ENCODE data around the gene ANGPTL2. TPM values are rescaled to one million over a fixed set of nuclear protein-coding genes. Genes with fewer than 3 reads are reported as not detected.
"Not testable (repeated sequence)": the region's sequence is repeated elsewhere in the genome, so short reads cannot be mapped to it uniquely, and the experiment has no call there.

ANGPTL2 gene
- polyA plus RNA-seq, 1 donor, result 15.5 TPM

DNA sequence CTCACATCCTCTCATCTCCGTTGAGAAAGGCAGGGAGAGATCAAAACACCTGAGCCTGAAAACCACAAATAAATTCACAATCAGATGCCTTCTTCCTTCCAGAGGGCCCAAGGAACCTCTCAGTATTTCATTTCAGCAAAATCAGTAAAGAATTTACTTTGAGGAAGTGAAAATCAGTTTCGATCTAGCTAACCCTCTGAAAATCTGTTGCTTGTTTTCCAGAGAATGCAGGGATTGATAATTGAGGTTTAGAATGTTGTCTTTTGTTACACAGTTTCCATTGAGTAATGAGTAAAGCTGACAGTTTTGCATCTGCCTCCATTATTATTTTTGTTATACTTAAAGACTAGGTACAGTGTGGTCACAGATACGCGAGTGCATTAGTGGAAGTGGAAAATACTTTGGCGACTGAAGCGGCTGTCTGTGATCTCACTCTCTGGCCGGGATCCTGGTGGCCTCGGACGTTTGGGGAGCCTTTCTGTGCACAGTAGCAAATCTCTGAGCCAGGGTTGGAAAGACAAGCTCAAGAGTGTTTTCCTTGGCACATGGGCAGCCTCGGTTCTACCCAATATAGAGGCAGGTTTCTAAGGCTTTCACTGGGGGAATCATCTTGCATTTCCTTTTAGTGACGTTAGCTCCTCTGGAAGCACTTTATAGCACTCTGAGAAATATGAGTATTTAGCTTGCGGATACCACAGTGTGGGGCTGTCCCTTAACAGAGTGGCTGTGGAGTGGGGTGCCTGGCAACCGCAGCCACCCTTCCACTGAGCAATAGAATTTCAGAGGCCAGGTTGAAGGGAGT, 32.2 kb upstream of the ANGPTL2 start:
- DNase-seq, result no peak
- Histone ChIP-seq H3K36me3 (ENCODE audit: control insufficient read depth, insufficient read depth, low read length) (no peaks in the 10 kb centered on the region), H3K27ac (ENCODE audit: low read length) (peak overlapping the region; percentile 26), H3K27me3 (ENCODE audit: control insufficient read depth, insufficient read depth, low read length) (no peaks in the 10 kb centered on the region), H3K4me3 (ENCODE audit: low read length) (no peak overlapping the region), H3K9me3 (ENCODE audit: control insufficient read depth, low read depth, low read length) (no peaks in the 10 kb centered on the region), H3K4me1 (ENCODE audit: control insufficient read depth, insufficient read depth, low read length) (peaks cover 9% of the 10 kb centered on the region)
- no CpG with 5 or more reads among the region's 13 CpGs for WGBS (ENCODE audit: insufficient coverage, low lambda C conversion rate)

DNA sequence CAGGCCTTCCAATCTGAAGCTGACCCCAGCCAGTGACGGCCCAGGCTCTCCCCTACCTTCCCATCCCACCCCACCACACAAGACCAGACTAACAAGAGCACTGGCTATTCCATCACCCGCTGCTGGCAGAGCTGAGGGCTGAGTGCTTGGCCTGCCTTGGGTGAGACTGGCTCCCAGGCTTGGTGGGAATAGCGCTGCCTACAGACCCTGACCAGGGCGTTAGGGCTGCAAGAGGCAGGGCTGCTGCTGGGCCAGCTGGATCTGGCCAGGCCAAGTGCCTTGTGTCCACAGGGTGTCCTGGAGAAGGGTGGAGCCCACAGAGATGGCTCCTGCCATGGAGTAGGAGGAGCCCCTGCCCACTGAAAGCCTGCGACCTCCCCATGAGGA, 31.6 kb upstream of the ANGPTL2 start:
- H3K36me3 ChIP-seq (ENCODE audit: control insufficient read depth, insufficient read depth, low read length), result peaks cover under 1% of the 10 kb centered on the region
- H3K4me3 ChIP-seq (ENCODE audit: low read length), result no peak overlapping the region
- no peak for DNase-seq
- H3K27ac ChIP-seq (ENCODE audit: low read length), result no peak overlapping the region
- peaks cover 6% of the 10 kb centered on the region for H3K4me1 ChIP-seq (ENCODE audit: control insufficient read depth, insufficient read depth, low read length)
- no peaks in the 10 kb centered on the region for H3K9me3 ChIP-seq (ENCODE audit: control insufficient read depth, low read depth, low read length)
- H3K27me3 ChIP-seq (ENCODE audit: control insufficient read depth, insufficient read depth, low read length), result no peaks in the 10 kb centered on the region
- WGBS (ENCODE audit: insufficient coverage, low lambda C conversion rate), result no CpG with 5 or more reads among the region's 5 CpGs

DNA sequence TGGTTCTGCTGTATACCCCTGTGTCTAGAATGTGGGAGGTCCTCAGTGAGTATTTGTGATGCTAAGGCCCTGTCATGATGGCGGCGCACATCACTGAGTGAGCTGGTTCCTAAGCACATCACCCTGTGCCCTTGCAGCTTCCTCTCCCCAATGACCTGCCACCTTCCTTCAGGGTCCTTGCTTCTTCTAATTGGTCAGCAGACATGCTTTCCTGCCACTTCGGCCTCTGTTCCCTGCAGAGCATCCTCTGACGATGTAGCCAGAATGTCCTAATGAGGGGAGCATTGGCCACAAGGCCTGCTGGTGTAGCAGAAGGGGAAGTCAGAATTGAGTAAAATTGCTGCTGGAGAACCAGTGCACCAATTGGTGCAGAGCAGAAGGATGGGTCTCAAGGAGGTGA, 31.1 kb upstream of the ANGPTL2 start:
- H3K27ac ChIP-seq (ENCODE audit: low read length), result no peak overlapping the region
- WGBS (ENCODE audit: insufficient coverage, low lambda C conversion rate), result no CpG with 5 or more reads among the region's 4 CpGs
- H3K9me3 ChIP-seq (ENCODE audit: control insufficient read depth, low read depth, low read length), result no peaks in the 10 kb centered on the region
- H3K4me1 ChIP-seq (ENCODE audit: control insufficient read depth, insufficient read depth, low read length), result peaks cover 3% of the 10 kb centered on the region
- H3K4me3 ChIP-seq (ENCODE audit: low read length), result no peak overlapping the region
- DNase-seq, result no peak
- H3K36me3 ChIP-seq (ENCODE audit: control insufficient read depth, insufficient read depth, low read length), result peaks cover 2% of the 10 kb centered on the region
- no peaks in the 10 kb centered on the region for H3K27me3 ChIP-seq (ENCODE audit: control insufficient read depth, insufficient read depth, low read length)

DNA sequence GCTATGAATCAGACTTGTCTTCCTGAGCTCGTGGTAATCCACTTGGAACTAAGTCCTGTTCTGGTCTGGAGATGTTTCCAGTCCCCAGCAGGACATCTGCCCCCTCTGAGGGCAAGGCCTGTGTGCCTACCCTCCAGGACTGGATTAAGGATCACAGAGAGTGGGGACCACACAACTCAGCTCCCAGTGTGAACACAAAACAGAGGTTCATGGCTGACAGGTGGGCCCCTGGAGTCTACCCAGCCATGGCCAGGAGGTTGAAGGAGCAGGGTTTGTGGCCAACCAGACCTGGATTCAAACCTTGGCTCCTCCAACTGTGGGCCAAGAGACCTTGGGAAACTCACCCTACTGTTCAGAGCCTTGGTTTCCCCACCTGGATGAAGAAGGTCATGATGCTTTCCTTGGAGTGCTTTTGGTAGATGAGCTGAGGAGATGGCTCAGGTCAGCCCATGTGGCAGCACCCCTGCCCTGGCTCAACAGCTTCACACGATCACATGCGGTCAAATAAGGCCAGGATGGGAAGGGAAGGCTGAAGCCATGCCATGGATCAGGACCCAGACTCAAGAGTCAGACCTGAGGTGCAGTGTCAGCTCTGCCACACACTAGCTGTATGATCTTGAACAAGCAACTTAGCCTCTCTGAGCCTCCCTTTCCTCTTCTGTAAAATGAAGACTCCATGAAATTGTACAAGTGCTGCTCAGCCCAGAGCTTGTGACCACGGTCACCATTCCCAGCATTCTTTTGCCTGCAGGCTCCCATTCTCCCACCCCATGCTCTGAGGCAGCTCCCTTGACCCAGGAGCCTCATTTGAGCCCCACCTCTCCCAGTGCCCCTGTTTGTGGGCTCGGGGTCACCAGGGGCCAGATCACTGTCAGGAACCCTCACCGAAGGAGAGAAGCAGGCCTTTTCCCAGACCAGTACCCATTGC, 27.3 kb upstream of the ANGPTL2 start:
- WGBS (ENCODE audit: insufficient coverage, low lambda C conversion rate), result no CpG with 5 or more reads among the region's 6 CpGs
- Histone ChIP-seq H3K27me3 (ENCODE audit: control insufficient read depth, insufficient read depth, low read length) (no peaks in the 10 kb centered on the region), H3K4me1 (ENCODE audit: control insufficient read depth, insufficient read depth, low read length) (peaks cover 3% of the 10 kb centered on the region), H3K9me3 (ENCODE audit: control insufficient read depth, low read depth, low read length) (no peaks in the 10 kb centered on the region), H3K4me3 (ENCODE audit: low read length) (no peak overlapping the region), H3K27ac (ENCODE audit: low read length) (no peak overlapping the region), H3K36me3 (ENCODE audit: control insufficient read depth, insufficient read depth, low read length) (peaks cover 2% of the 10 kb centered on the region)
- no peak for DNase-seq

DNA sequence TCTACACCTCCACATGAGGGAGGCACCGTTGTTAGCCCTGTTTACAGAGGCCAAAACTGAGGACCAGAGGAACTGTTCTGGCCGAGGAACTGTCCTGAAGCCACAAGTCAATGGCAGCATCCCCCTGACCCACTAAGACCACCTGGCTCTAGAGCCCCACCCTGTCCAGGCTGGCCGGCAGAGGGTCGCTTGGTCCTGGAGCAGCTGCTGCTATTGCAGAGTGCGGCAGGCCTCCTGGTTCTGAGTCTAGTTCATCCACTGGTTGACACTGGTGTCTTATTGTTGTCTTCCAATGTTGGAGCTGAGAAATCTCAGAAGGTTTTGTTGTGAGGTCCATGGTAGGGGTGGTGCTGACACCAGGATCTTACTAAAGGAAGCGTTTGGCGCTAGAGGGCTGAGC, 26.6 kb upstream of the ANGPTL2 start:
- Histone ChIP-seq H3K9me3 (ENCODE audit: control insufficient read depth, low read depth, low read length) (no peaks in the 10 kb centered on the region), H3K27me3 (ENCODE audit: control insufficient read depth, insufficient read depth, low read length) (no peaks in the 10 kb centered on the region), H3K4me1 (ENCODE audit: control insufficient read depth, insufficient read depth, low read length) (peaks cover under 1% of the 10 kb centered on the region), H3K4me3 (ENCODE audit: low read length) (no peak overlapping the region), H3K36me3 (ENCODE audit: control insufficient read depth, insufficient read depth, low read length) (peaks cover 2% of the 10 kb centered on the region), H3K27ac (ENCODE audit: low read length) (no peak overlapping the region)
- WGBS (ENCODE audit: insufficient coverage, low lambda C conversion rate), result no CpG with 5 or more reads among the region's 7 CpGs
- no peak for DNase-seq

DNA sequence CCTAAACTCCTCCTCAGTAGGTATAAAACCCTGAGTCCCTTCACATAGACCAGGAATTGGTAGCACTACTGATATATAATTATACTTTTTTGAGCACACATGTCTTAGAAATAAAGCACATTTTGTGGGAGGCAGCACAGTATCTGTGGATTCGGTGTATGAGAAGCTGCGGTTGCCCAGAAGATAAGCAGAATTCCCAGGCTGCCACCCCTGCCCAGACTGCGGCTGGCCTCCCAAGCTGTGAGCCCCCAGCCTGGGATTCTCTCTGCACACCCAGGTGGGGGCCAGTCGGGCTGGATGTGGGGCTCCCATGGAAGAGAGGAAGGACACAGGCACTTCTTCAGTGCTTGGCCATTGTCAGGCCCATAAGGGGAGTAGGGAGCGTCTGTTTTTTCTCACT, 25.6 kb upstream of the ANGPTL2 start:
- no peaks in the 10 kb centered on the region for H3K9me3 ChIP-seq (ENCODE audit: control insufficient read depth, low read depth, low read length)
- no CpG with 5 or more reads among the region's 5 CpGs for WGBS (ENCODE audit: insufficient coverage, low lambda C conversion rate)
- peaks cover 2% of the 10 kb centered on the region for H3K36me3 ChIP-seq (ENCODE audit: control insufficient read depth, insufficient read depth, low read length)
- H3K27me3 ChIP-seq (ENCODE audit: control insufficient read depth, insufficient read depth, low read length), result no peaks in the 10 kb centered on the region
- H3K27ac ChIP-seq (ENCODE audit: low read length), result no peak overlapping the region
- H3K4me1 ChIP-seq (ENCODE audit: control insufficient read depth, insufficient read depth, low read length), result no peaks in the 10 kb centered on the region
- no peak overlapping the region for H3K4me3 ChIP-seq (ENCODE audit: low read length)
- DNase-seq, result no peak

DNA sequence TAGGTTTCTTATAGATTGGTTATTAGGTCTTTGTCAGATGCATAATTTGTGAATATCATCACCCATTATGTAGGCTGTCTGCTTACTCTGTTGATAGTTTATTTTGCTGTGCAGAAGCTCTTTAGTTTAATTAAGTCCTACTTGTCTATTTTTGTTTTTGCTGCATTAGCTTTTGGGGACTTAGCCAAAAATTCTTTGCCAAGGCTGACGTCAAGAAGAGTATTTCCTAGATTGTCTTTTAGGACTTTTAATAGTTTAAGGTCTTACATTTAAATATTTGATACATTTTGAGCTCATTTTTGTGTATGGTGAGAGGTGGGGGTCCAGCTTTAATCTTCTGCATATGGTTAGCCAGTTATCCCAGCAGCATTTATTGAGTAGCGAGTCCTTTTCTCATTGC, 24.8 kb upstream of the ANGPTL2 start:
- H3K9me3 ChIP-seq (ENCODE audit: control insufficient read depth, low read depth, low read length), result no peaks in the 10 kb centered on the region
- no peak for DNase-seq

DNA sequence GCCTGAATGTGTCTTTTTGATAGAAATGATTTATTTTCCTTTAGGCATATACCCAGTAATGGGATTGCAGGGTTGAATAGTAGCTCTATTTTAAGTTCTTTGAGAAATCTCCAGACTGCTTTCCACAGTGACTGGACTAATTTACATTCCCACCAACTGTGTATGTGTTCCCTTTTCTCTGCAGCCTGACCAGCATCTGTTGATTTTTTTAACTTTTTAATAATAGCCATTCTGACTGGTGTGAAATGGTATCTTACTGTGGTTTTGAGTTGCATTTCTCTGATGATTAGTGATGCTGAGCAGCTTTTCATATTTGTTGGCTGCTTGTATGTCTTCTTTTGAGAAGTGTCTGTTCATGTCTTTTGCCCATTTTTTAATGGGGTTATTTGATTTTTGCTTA, 24.4 kb upstream of the ANGPTL2 start:
- H3K9me3 ChIP-seq (ENCODE audit: control insufficient read depth, low read depth, low read length); DNase-seq; H3K4me1 ChIP-seq (ENCODE audit: control insufficient read depth, insufficient read depth, low read length); H3K36me3 ChIP-seq (ENCODE audit: control insufficient read depth, insufficient read depth, low read length); H3K27ac ChIP-seq (ENCODE audit: low read length); H3K4me3 ChIP-seq (ENCODE audit: low read length); H3K27me3 ChIP-seq (ENCODE audit: control insufficient read depth, insufficient read depth, low read length): not testable (repeated sequence)

More for the DNA sequence above, 24.8 kb upstream of the ANGPTL2 start:
- Histone ChIP-seq H3K4me3 (ENCODE audit: low read length) (no peak overlapping the region), H3K27me3 (ENCODE audit: control insufficient read depth, insufficient read depth, low read length) (no peaks in the 10 kb centered on the region), H3K27ac (ENCODE audit: low read length) (no peak overlapping the region), H3K4me1 (ENCODE audit: control insufficient read depth, insufficient read depth, low read length) (no peaks in the 10 kb centered on the region), H3K36me3 (ENCODE audit: control insufficient read depth, insufficient read depth, low read length) (peaks cover 2% of the 10 kb centered on the region)
- WGBS (ENCODE audit: insufficient coverage, low lambda C conversion rate), result 86% methylated on average over 1 of the region's 2 CpGs

DNA sequence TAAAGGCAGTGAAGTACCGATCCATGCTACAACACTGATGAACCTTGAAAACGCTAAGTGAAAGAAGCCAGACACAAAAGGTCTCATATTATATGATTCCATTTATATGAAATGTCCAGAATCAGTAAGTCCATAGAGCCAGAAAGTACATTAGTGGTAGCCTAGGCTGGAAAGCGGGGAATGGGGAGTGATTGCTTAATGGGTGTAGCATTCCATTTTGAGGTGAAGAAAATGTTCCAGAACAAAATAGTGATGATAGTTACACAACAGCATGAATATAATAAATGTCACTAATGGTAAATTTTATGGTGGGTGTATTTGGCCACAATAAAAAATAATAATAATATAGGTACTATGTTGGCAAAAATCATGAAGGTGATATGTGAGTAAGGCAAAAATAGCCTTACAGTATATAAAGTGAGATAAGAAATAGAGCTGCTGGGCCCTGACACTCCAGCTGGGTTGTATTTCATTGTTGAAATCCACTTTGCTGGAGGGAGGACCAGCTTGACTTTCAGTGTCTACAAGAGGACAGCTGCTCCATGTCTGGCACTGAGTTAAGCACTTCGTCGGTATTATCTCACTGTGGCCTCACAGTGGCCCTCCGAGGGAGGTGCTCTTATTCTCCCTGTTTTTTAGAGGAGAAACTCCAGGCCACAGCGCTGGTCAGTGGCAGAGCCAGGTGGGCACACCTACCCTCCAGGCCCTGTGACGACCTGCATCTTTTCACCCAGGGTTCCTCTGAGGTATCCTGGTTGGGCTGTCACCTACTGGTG, 22.4 kb upstream of the ANGPTL2 start:
- no peaks in the 10 kb centered on the region for H3K4me1 ChIP-seq (ENCODE audit: control insufficient read depth, insufficient read depth, low read length)
- H3K4me3 ChIP-seq (ENCODE audit: low read length), result no peak overlapping the region
- H3K27ac ChIP-seq (ENCODE audit: low read length), result no peak overlapping the region
- 93% methylated on average over 2 of the region's 8 CpGs for WGBS (ENCODE audit: insufficient coverage, low lambda C conversion rate)
- H3K27me3 ChIP-seq (ENCODE audit: control insufficient read depth, insufficient read depth, low read length), result no peaks in the 10 kb centered on the region
- no peaks in the 10 kb centered on the region for H3K9me3 ChIP-seq (ENCODE audit: control insufficient read depth, low read depth, low read length)
- DNase-seq, result no peak
- peaks cover 2% of the 10 kb centered on the region for H3K36me3 ChIP-seq (ENCODE audit: control insufficient read depth, insufficient read depth, low read length)

DNA sequence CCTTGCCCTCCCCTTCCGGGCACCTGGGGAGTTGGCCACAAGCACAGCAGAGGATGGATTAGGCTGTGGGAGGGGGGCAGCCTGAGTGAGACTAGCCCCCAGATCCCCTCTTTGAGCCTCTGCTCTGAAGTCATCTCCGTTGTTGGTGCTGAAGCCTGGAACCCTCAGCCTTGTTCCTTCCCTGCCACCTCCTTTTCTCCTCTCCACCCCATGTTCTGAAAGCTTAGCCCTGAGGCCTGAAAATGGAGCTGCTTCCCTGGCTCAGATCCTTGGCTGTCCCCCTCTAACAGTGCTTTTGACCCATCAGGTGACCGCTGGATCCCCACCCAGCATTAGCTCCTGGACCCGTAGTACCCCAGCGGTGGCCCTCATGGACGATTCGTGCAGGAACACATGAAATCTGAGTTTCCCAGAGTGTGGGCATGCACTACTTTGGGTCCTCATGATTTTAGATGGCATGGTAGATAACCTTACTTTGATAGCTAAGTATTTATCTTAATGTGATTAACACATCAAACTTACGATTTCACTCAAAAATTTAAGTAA, 21.6 kb upstream of the ANGPTL2 start:
- no CpG with 5 or more reads among the region's 8 CpGs for WGBS (ENCODE audit: insufficient coverage, low lambda C conversion rate)
- H3K4me3 ChIP-seq (ENCODE audit: low read length), result no peak overlapping the region
- H3K9me3 ChIP-seq (ENCODE audit: control insufficient read depth, low read depth, low read length), result no peaks in the 10 kb centered on the region
- H3K27ac ChIP-seq (ENCODE audit: low read length), result no peak overlapping the region
- no peak for DNase-seq
- no peaks in the 10 kb centered on the region for H3K4me1 ChIP-seq (ENCODE audit: control insufficient read depth, insufficient read depth, low read length)
- no peaks in the 10 kb centered on the region for H3K27me3 ChIP-seq (ENCODE audit: control insufficient read depth, insufficient read depth, low read length)
- H3K36me3 ChIP-seq (ENCODE audit: control insufficient read depth, insufficient read depth, low read length), result peaks cover 2% of the 10 kb centered on the region
